SK-N-SH (cell line): ENCODE data around the gene ITGA1. TPM values are rescaled to one million over a fixed set of nuclear protein-coding genes. Genes with fewer than 3 reads are reported as not detected.

ENCODE experiments used
- CTCF ChIA-PET: fragments of 300-600, 350-600 bp; formaldehyde crosslinking; extraction: SDS; loops from one replicate; lab custom pipeline; 2021; lab: Yijun Ruan, JAX
- POLR2A ChIA-PET: fragments of 350-600 bp; sonication (Branson Sonifier 250); formaldehyde crosslinking; extraction: SDS; loops from one replicate; lab custom pipeline; 2020; ENCODE audit warnings: antibody characterized with exemption, inconsistent platforms; lab: Yijun Ruan, JAX
- DNase-seq: peaks from one replicate; pipeline ENCODE4 v3.0.0; 2012
- H2AFZ ChIP-seq: fragments of 200-600 bp; sonication (generic); 2 replicates; pipeline ENCODE4 v1.8.1; 2016; ENCODE audit warnings: antibody characterized with exemption, mild to moderate bottlenecking, low read depth
- H3F3A ChIP-seq: fragments of 200-600 bp; sonication (generic); replicated peaks from 2 replicates; pipeline ENCODE3; 2016; ENCODE audit warnings: antibody characterized with exemption, mild to moderate bottlenecking; ENCODE audit not compliant: insufficient read depth
- H3K27ac ChIP-seq, 2 experiments: fragments of 200-500 bp in 1 of 2; fragments of 200-600 bp in 1 of 2; sonication (Bioruptor generic) in 1 of 2; sonication (generic), shearing (Covaris generic) in 1 of 2; 2 replicates each; pipeline versions ENCODE4 v1.5.1 to v1.6.1; 2014 to 2016; ENCODE audit warnings: low read depth in 2 of 2, inconsistent platforms in 1 of 2, low read length in 1 of 2, mild to moderate bottlenecking in 1 of 2, mixed read lengths in 1 of 2
- H3K27me3 ChIP-seq: fragments of 200-600 bp; sonication (generic), shearing (Covaris generic); 2 replicates; pipeline ENCODE4 v1.6.1; 2016; ENCODE audit warnings: mixed run types; ENCODE audit not compliant: insufficient read depth
- H3K36me3 ChIP-seq, 2 experiments: fragments of 200-500 bp in 1 of 2; fragments of 200-600 bp in 1 of 2; sonication (Bioruptor generic) in 1 of 2; sonication (generic) in 1 of 2; replicated peaks in 1 of 2; 2 replicates each; pipeline versions ENCODE3 to v1.5.1; 2014 to 2016; ENCODE audit warnings: low read length in 1 of 2, mild to moderate bottlenecking in 1 of 2; ENCODE audit not compliant: insufficient read depth in 2 of 2, control insufficient read depth in 1 of 2
- H3K4me1 ChIP-seq, 2 experiments: fragments of 200-500 bp in 1 of 2; fragments of 200-600 bp in 1 of 2; sonication (Bioruptor generic) in 1 of 2; sonication (generic), shearing (Covaris generic) in 1 of 2; 2 replicates each; pipeline versions ENCODE4 v1.5.1 to v1.6.1; 2014 to 2016; ENCODE audit warnings: low read depth in 1 of 2, low read length in 1 of 2, mixed run types in 1 of 2; ENCODE audit not compliant: insufficient read depth in 2 of 2, control insufficient read depth in 1 of 2
- H3K4me2 ChIP-seq: fragments of 200-600 bp; sonication (generic), shearing (Covaris generic); 2 replicates; pipeline ENCODE4 v1.6.1; 2017; ENCODE audit warnings: mixed run types
- H3K4me3 ChIP-seq, 2 experiments: fragments of 200-500 bp in 1 of 2; fragments of 200-600 bp in 1 of 2; sonication (Bioruptor generic) in 1 of 2; sonication (generic), shearing (Covaris generic) in 1 of 2; 2 replicates each; pipeline versions ENCODE4 v1.5.1 to v1.8.1; 2014 to 2016; ENCODE audit warnings: low read depth in 2 of 2, inconsistent platforms in 1 of 2, low read length in 1 of 2, mild to moderate bottlenecking in 1 of 2, mixed read lengths in 1 of 2, moderate library complexity in 1 of 2
- H3K79me2 ChIP-seq: fragments of 200-600 bp; sonication (generic); 2 replicates; pipeline ENCODE4 v1.8.1; 2017; ENCODE audit warnings: mild to moderate bottlenecking; ENCODE audit not compliant: insufficient read depth
- H3K9ac ChIP-seq: fragments of 200-600 bp; sonication (generic); 2 replicates; pipeline ENCODE4 v1.6.1; 2017; ENCODE audit warnings: mixed run types
- H3K9me2 ChIP-seq: fragments of 200-600 bp; sonication (generic); 2 replicates; pipeline ENCODE4 v1.6.1; 2017; ENCODE audit warnings: mixed run types
- H3K9me3 ChIP-seq: fragments of 200-600 bp; sonication (generic); 2 replicates; pipeline ENCODE4 v1.6.1; 2017; ENCODE audit warnings: mixed run types, mild to moderate bottlenecking, moderate library complexity
- H4K20me1 ChIP-seq: fragments of 200-600 bp; sonication (generic); 2 replicates; pipeline ENCODE4 v1.6.1; 2017; ENCODE audit warnings: mild to moderate bottlenecking, mixed run types; ENCODE audit not compliant: insufficient read depth
- CHD2 ChIP-seq: fragments of 150-350 bp; IDR thresholded peaks from 2 replicates; pipeline ENCODE4 v1.6.1; 2018; ENCODE audit warnings: low read length; ENCODE audit not compliant: partially characterized antibody
- EP300 ChIP-seq, 2 experiments: IDR thresholded peaks; 2 replicates each; pipeline versions ENCODE4 v1.4.0 to v1.6.1; 2012; ENCODE audit warnings: borderline replicate concordance in 1 of 2, low read depth in 1 of 2, low read length in 1 of 2
- FOSL2 ChIP-seq: IDR thresholded peaks from 2 replicates; pipeline ENCODE4 v1.4.0; 2012; ENCODE audit warnings: low read depth, mild to moderate bottlenecking, moderate library complexity, borderline replicate concordance
- FOXJ3 ChIP-seq: sonication (generic); formaldehyde crosslinking; IDR thresholded peaks from 2 replicates; pipeline ENCODE4 v1.5.1; 2020; ENCODE audit warnings: mild to moderate bottlenecking, missing genetic modification reagents
- FOXM1 ChIP-seq: IDR thresholded peaks from 2 replicates; pipeline ENCODE4 v1.4.0; 2012; ENCODE audit warnings: low read depth, mild to moderate bottlenecking
- GATA2 ChIP-seq: sonication (generic); formaldehyde crosslinking; IDR thresholded peaks from 2 replicates; pipeline ENCODE4 v1.5.0; 2020; ENCODE audit warnings: mild to moderate bottlenecking, missing genetic modification reagents
- JUND ChIP-seq: IDR thresholded peaks from 2 replicates; pipeline ENCODE4 v1.4.0; 2012
- MEF2A ChIP-seq: IDR thresholded peaks from 2 replicates; pipeline ENCODE4 v1.4.0; 2012; ENCODE audit warnings: low read depth, borderline replicate concordance
- NFIC ChIP-seq: IDR thresholded peaks from 2 replicates; pipeline ENCODE4 v1.4.0; 2012; ENCODE audit warnings: borderline replicate concordance
- NRF1 ChIP-seq: IDR thresholded peaks from 2 replicates; pipeline ENCODE4 v1.6.1; 2012; ENCODE audit warnings: low read depth, mild to moderate bottlenecking, low read length
- POLR2AphosphoS5 ChIP-seq: IDR thresholded peaks from 2 replicates; pipeline ENCODE4 v1.6.1; 2012; ENCODE audit warnings: low read depth, low read length
- RCOR1 ChIP-seq: fragments of 150-350 bp; IDR thresholded peaks from 2 replicates; pipeline ENCODE4 v1.6.1; 2017; ENCODE audit warnings: antibody characterized with exemption, low read length
- RFX5 ChIP-seq: IDR thresholded peaks from 2 replicates; pipeline ENCODE4 v1.6.1; 2012; ENCODE audit warnings: mild to moderate bottlenecking, improper control_type of control experiment, low read length
- RXRA ChIP-seq: IDR thresholded peaks from 2 replicates; pipeline ENCODE4 v1.4.0; 2012; ENCODE audit warnings: low read depth, mild to moderate bottlenecking, borderline replicate concordance
- SIN3A ChIP-seq: IDR thresholded peaks from 2 replicates; pipeline ENCODE4 v1.6.1; 2012; ENCODE audit warnings: low read depth, mild to moderate bottlenecking, low read length, moderate library complexity, borderline replicate concordance
- TAF1 ChIP-seq: IDR thresholded peaks from 2 replicates; pipeline ENCODE4 v1.6.1; 2012; ENCODE audit warnings: low read depth, mild to moderate bottlenecking, low read length, moderate library complexity, borderline replicate concordance
- TCF12 ChIP-seq: IDR thresholded peaks from 2 replicates; pipeline ENCODE4 v1.4.0; 2012
- TEAD4 ChIP-seq: IDR thresholded peaks from 2 replicates; pipeline ENCODE4 v1.4.0; 2012; ENCODE audit warnings: mild to moderate bottlenecking, borderline replicate concordance; ENCODE audit not compliant: insufficient read depth
- WGBS: methylation state at CpG from one replicate; pipeline ENCODE4 v1.1.6; 2017; ENCODE audit warnings: low lambda C conversion rate; 5-methylcytosine and 5-hydroxymethylcytosine counted together
- polyA plus RNA-seq, 3 experiments: library from polyadenylated mRNA; depleted of rRNA; stranded (reverse); fragments of >200 nt; gene quantifications; 2 replicates each; pipeline ENCODE4 v1.2.3, GENCODE V29; 2012
- TF ChIP-seq, protein P1 (sequence below): IDR thresholded peaks from 2 replicates; pipeline ENCODE4 v1.4.0; 2012; ENCODE audit warnings: low read depth
- TF ChIP-seq, protein P2 (sequence below): IDR thresholded peaks from 2 replicates; pipeline ENCODE4 v1.4.0; 2012; ENCODE audit warnings: low read depth, borderline replicate concordance
- TF ChIP-seq, protein P3 (sequence below): IDR thresholded peaks from 2 replicates; pipeline ENCODE4; 2012

The ITGA1 gene
- polyA plus RNA-seq, 1 of the 3 experiments (the other 2 are of a cell fraction), result 7.7 TPM

DNA sequence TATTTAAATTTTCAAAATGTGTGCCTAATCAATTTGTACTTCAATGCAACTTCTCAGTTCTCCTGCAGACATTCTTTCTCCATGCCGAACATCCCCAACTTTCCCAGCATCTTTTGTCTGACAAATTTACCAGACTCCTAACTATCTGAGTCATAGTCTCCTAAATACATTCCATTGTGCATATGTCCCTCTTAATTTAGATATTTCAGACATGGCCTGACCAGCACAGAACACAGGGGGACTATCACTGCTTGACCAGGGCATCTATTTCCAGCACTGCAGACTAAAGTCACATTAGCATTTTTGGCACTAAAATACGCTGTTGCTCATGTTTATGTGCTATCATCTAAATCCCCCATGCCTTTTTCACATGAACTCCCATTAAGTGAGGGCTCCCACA, 71.9 kb downstream of the ITGA1 start:
- Histone ChIP-seq H3K4me2 (no peak overlapping the region; the same call in 1 of the 2 replicates), H3K4me1 (peaks cover 6 to 22% of the 10 kb centered on the region in 2 experiments), H3K9me3 (no peaks in the 10 kb centered on the region), H3K79me2 (no peaks in the 10 kb centered on the region), H3K9me2 (no peaks in the 10 kb centered on the region), H3K27me3 (no peaks in the 10 kb centered on the region), H3K27ac (peak overlapping the region; percentile 71 to 90), H3K4me3 (no peak overlapping the region), H3K36me3 (peaks cover 0 to 3% of the 10 kb centered on the region in 2 experiments), H4K20me1 (no peaks in the 10 kb centered on the region)
- 18% methylated on average over 2 of the region's 2 CpGs for WGBS
- DNase-seq, result peak; percentile 3
- TF ChIP-seq TEAD4 (peak; percentile 71), POLR2AphosphoS5 (peak; percentile 61; the same call in 1 of the 2 replicates), JUND (peak; percentile 87), FOXM1 (0 out of 2 replicates have a peak, but pooled peaks have one; percentile 36), FOSL2 (peak; percentile 88), TCF12 (peak; percentile 94), EP300 (IDR thresholded peaks at IDR 0.05; ENCODE audit: borderline replicate concordance in 1 of 2, low read depth in 1 of 2, low read length in 1 of 2) (peak; percentile 53 to 85), TAF1 (no peak), GATA2 (CRISPR knock-in tag) (no peak), FOXJ3 (CRISPR knock-in tag) (no peak), RFX5 (no peak), SIN3A (no peak), RXRA (peak; percentile 88), RCOR1 (no peak), MEF2A (peak; percentile 91), NRF1 (no peak), NFIC (peak; percentile 71; the same call in 1 of the 2 replicates), CHD2 (no peak)
- TF ChIP-seq, protein P1, sequence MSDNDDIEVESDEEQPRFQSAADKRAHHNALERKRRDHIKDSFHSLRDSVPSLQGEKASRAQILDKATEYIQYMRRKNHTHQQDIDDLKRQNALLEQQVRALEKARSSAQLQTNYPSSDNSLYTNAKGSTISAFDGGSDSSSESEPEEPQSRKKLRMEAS, result peak; percentile 18; the same call in 1 of the 2 replicates
- TF ChIP-seq, protein P2, sequence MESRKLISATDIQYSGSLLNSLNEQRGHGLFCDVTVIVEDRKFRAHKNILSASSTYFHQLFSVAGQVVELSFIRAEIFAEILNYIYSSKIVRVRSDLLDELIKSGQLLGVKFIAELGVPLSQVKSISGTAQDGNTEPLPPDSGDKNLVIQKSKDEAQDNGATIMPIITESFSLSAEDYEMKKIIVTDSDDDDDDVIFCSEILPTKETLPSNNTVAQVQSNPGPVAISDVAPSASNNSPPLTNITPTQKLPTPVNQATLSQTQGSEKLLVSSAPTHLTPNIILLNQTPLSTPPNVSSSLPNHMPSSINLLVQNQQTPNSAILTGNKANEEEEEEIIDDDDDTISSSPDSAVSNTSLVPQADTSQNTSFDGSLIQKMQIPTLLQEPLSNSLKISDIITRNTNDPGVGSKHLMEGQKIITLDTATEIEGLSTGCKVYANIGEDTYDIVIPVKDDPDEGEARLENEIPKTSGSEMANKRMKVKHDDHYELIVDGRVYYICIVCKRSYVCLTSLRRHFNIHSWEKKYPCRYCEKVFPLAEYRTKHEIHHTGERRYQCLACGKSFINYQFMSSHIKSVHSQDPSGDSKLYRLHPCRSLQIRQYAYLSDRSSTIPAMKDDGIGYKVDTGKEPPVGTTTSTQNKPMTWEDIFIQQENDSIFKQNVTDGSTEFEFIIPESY, result 0 out of 2 replicates have a peak, but pooled peaks have one; percentile 46
- TF ChIP-seq, protein P3, sequence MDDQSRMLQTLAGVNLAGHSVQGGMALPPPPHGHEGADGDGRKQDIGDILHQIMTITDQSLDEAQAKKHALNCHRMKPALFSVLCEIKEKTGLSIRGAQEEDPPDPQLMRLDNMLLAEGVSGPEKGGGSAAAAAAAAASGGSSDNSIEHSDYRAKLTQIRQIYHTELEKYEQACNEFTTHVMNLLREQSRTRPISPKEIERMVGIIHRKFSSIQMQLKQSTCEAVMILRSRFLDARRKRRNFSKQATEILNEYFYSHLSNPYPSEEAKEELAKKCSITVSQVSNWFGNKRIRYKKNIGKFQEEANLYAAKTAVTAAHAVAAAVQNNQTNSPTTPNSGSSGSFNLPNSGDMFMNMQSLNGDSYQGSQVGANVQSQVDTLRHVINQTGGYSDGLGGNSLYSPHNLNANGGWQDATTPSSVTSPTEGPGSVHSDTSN, result peak; percentile 93
- TF ChIP-seq, all 33 proteins: peak for 13
- H3F3A ChIP-seq, result peaks cover 17% of the 10 kb centered on the region
- CTCF ChIA-PET, result interaction anchor here (1.2 kb wide), 1 partner anchor 13 kb away, joined by 3 read pairs; no protein-coding TSS in a partner anchor
- no peak overlapping the region for H2AFZ ChIP-seq
- POLR2A ChIA-PET, result no interaction called here
- peak overlapping the region; percentile 20; the same call in 1 of the 2 replicates for H3K9ac ChIP-seq
